Activated naive CD4-positive, alpha-beta T cell treated with anti-CD3 and anti-CD28 coated beads for 36 hours (primary cell): ENCODE results near the gene GRAP2. TPM values are rescaled to one million over a fixed set of nuclear protein-coding genes. Genes with fewer than 3 reads are reported as not detected.
"Not testable (repeated sequence)": the region's sequence is repeated elsewhere in the genome, so short reads cannot be mapped to it uniquely, and the experiment has no call there.

Experiments used
- CTCF ChIA-PET: fragments of 350-600 bp; sonication (Branson Sonifier 250); formaldehyde crosslinking; loops from one replicate; lab custom pipeline; 2021; ENCODE audit warnings: antibody characterized with exemption; lab: Charles Lee
- DNase-seq: peaks from one replicate; pipeline ENCODE4 v3.0.0-alpha.2; 2020
- H3K27ac Mint-ChIP-seq: one replicate; pipeline ENCODE4 v1.8.0; 2021; ENCODE audit warnings: mild to moderate bottlenecking, mixed read lengths
- H3K27me3 Mint-ChIP-seq: one replicate; pipeline ENCODE4 v1.8.0; 2021; ENCODE audit warnings: low read depth, mixed read lengths
- H3K36me3 Mint-ChIP-seq: one replicate; pipeline ENCODE4 v1.8.0; 2021; ENCODE audit warnings: low read depth, mixed read lengths
- H3K4me1 Mint-ChIP-seq: one replicate; pipeline ENCODE4 v1.8.0; 2021; ENCODE audit warnings: low read depth, mixed read lengths
- H3K4me3 Mint-ChIP-seq: one replicate; pipeline ENCODE4 v1.8.0; 2021; ENCODE audit warnings: mild to moderate bottlenecking, moderate library complexity, mixed read lengths
- H3K9me3 Mint-ChIP-seq: one replicate; pipeline ENCODE4 v1.8.0; 2021; ENCODE audit warnings: mixed read lengths
- intact Hi-C: fragments of 100-400 bp; cut with micrococcal nuclease; formaldehyde crosslinking; loops from one replicate; pipeline ENCODE4 v1.15.1; 2023
- total RNA-seq, 2 experiments: library from RNA; stranded (reverse); gene quantifications; one replicate each; pipeline ENCODE4 v1.2.3, GENCODE V29; 2021

The GRAP2 gene
- total RNA-seq, 2 experiments from 2014 or later = 25.5 to 29.4 TPM

- CTCF ChIA-PET, DNase-seq, H3K27ac Mint-ChIP-seq, H3K4me3 Mint-ChIP-seq, H3K9me3 Mint-ChIP-seq, H3K36me3 Mint-ChIP-seq, H3K27me3 Mint-ChIP-seq, intact Hi-C loops: not testable (repeated sequence)
- peaks cover 27% of the 10 kb centered on the region for H3K4me1 Mint-ChIP-seq
These were observed 25.6 kb upstream of the GRAP2 start for GRCh38 chr22:39875176-39875885.

- DNase-seq = no peak
- H3K9me3 Mint-ChIP-seq = no peaks in the 10 kb centered on the region
- CTCF ChIA-PET = no interaction called here
- intact Hi-C loops = no loop called here
- H3K4me1 Mint-ChIP-seq = peaks cover 27% of the 10 kb centered on the region
- H3K27me3 Mint-ChIP-seq = no peaks in the 10 kb centered on the region
- H3K36me3 Mint-ChIP-seq = no peaks in the 10 kb centered on the region
- H3K4me3 Mint-ChIP-seq = no peak overlapping the region
- no peak overlapping the region for H3K27ac Mint-ChIP-seq
These were observed 23.6 kb upstream of the GRAP2 start for GRCh38 chr22:39877079-39877845.

- Mint-ChIP-seq H3K27me3 (no peaks in the 10 kb centered on the region), H3K36me3 (no peaks in the 10 kb centered on the region), H3K9me3 (no peaks in the 10 kb centered on the region), H3K4me3 (no peak overlapping the region), H3K4me1 (peaks cover 13% of the 10 kb centered on the region), H3K27ac (no peak overlapping the region)
- CTCF ChIA-PET = no interaction called here
- DNase-seq = no peak
- intact Hi-C loops = no loop called here
These were observed 20.2 kb upstream of the GRAP2 start for GRCh38 chr22:39880722-39881121.

- intact Hi-C loops = no loop called here
- Mint-ChIP-seq H3K9me3 (no peaks in the 10 kb centered on the region), H3K27ac (no peak overlapping the region), H3K4me1 (peaks cover 6% of the 10 kb centered on the region), H3K36me3 (no peaks in the 10 kb centered on the region), H3K4me3 (no peak overlapping the region), H3K27me3 (no peaks in the 10 kb centered on the region)
- CTCF ChIA-PET = no interaction called here
- no peak for DNase-seq
These were observed 17.8 kb upstream of the GRAP2 start for GRCh38 chr22:39883057-39883456.

- H3K4me3 Mint-ChIP-seq, H3K36me3 Mint-ChIP-seq, H3K4me1 Mint-ChIP-seq, CTCF ChIA-PET, H3K27ac Mint-ChIP-seq, H3K9me3 Mint-ChIP-seq, DNase-seq, H3K27me3 Mint-ChIP-seq: not testable (repeated sequence)
- intact Hi-C loops = loop anchor here (10.0 kb wide), 1 partner anchor 125 kb away; no protein-coding TSS in a partner anchor
These were observed 11.0 kb upstream of the GRAP2 start for GRCh38 chr22:39889924-39890323.

- CTCF ChIA-PET = interaction anchor here (0.6 kb wide), 1 partner anchor 147 kb away, joined by 7 read pairs; no protein-coding TSS in a partner anchor
- Mint-ChIP-seq H3K4me3 (no peak within 1 kb of the TSS), H3K27ac (no peak within 1 kb of the TSS), H3K27me3 (no peaks in the 10 kb centered on the region), H3K9me3 (no peaks in the 10 kb centered on the region), H3K4me1 (peaks cover 9% of the 10 kb centered on the region), H3K36me3 (no peaks in the 10 kb centered on the region)
- no peak for DNase-seq
- intact Hi-C loops = loop anchor here (10.0 kb wide), 1 partner anchor 121 kb away; no protein-coding TSS in a partner anchor
These were observed 7.4 kb upstream of the GRAP2 start, which contains the start of gene ENTHD1 for GRCh38 chr22:39893526-39893925. Gene ENTHD1, minus strand, starts transcription at chr22:39893760. Its CDS starts 6,012 bp downstream, at chr22:39887748.

- peaks cover 15% of the 10 kb centered on the region for H3K4me1 Mint-ChIP-seq
These were observed 6.3 kb upstream of the GRAP2 start for GRCh38 chr22:39894554-39895092.

GRCh38 chr22:39895682-39896081 is 5.2 kb upstream of the GRAP2 start:
- H3K36me3 Mint-ChIP-seq = no peaks in the 10 kb centered on the region
- CTCF ChIA-PET = no interaction called here
- intact Hi-C loops = loop anchor here (10.0 kb wide), 1 partner anchor 119 kb away; no protein-coding TSS in a partner anchor
- H3K4me1 Mint-ChIP-seq = peaks cover 24% of the 10 kb centered on the region
- no peaks in the 10 kb centered on the region for H3K27me3 Mint-ChIP-seq
- H3K4me3 Mint-ChIP-seq = no peak overlapping the region
- no peaks in the 10 kb centered on the region for H3K9me3 Mint-ChIP-seq
- no peak overlapping the region for H3K27ac Mint-ChIP-seq
- DNase-seq = no peak

More at GRCh38 chr22:39894554-39895092, 6.3 kb upstream of the GRAP2 start:
- intact Hi-C loops = loop anchor here (10.0 kb wide), 1 partner anchor 120 kb away; no protein-coding TSS in a partner anchor
- no peak for DNase-seq
- H3K4me3 Mint-ChIP-seq = no peak overlapping the region
- CTCF ChIA-PET = no interaction called here
- H3K27me3 Mint-ChIP-seq = no peaks in the 10 kb centered on the region
- H3K27ac Mint-ChIP-seq = no peak overlapping the region
- no peaks in the 10 kb centered on the region for H3K9me3 Mint-ChIP-seq
- no peaks in the 10 kb centered on the region for H3K36me3 Mint-ChIP-seq

- no peak overlapping the region for H3K4me3 Mint-ChIP-seq
- H3K9me3 Mint-ChIP-seq = no peaks in the 10 kb centered on the region
- no peak for DNase-seq
- H3K27ac Mint-ChIP-seq = no peak overlapping the region
- intact Hi-C loops = loop anchor here (10.0 kb wide), 1 partner anchor 118 kb away; no protein-coding TSS in a partner anchor
- CTCF ChIA-PET = interaction anchor here (1.2 to 1.3 kb wide), 2 partner anchors 22 to 128 kb away, joined by 3 to 10 read pairs; no protein-coding TSS in a partner anchor
- H3K27me3 Mint-ChIP-seq = no peaks in the 10 kb centered on the region
- H3K4me1 Mint-ChIP-seq = peaks cover 27% of the 10 kb centered on the region
- H3K36me3 Mint-ChIP-seq = no peaks in the 10 kb centered on the region
These were observed 4.4 kb upstream of the GRAP2 start for GRCh38 chr22:39896313-39896996.

- no peak for DNase-seq
- Mint-ChIP-seq H3K9me3 (no peaks in the 10 kb centered on the region), H3K4me3 (no peak overlapping the region), H3K36me3 (peaks cover 5% of the 10 kb centered on the region), H3K4me1 (peaks cover 18% of the 10 kb centered on the region), H3K27me3 (no peaks in the 10 kb centered on the region), H3K27ac (no peak overlapping the region)
- intact Hi-C loops = loop anchor here (10.0 kb wide), 1 partner anchor 117 kb away; no protein-coding TSS in a partner anchor
- CTCF ChIA-PET = interaction anchor here (1.3 kb wide), 1 partner anchor 24 kb away, joined by 3 read pairs; no protein-coding TSS in a partner anchor
These were observed 3.0 kb upstream of the GRAP2 start for GRCh38 chr22:39897841-39898240.

GRCh38 chr22:39898997-39899396 is 1.9 kb upstream of the GRAP2 start:
- Mint-ChIP-seq H3K27me3 (no peaks in the 10 kb centered on the region), H3K4me3 (no peak overlapping the region), H3K9me3 (no peaks in the 10 kb centered on the region), H3K36me3 (peaks cover 5% of the 10 kb centered on the region), H3K27ac (peak overlapping the region; percentile 39), H3K4me1 (peaks cover 18% of the 10 kb centered on the region)
- no peak for DNase-seq
- intact Hi-C loops = loop anchor here (10.0 kb wide), 1 partner anchor 116 kb away; no protein-coding TSS in a partner anchor
- CTCF ChIA-PET = interaction anchor here (0.6 kb wide), 1 partner anchor 126 kb away, joined by 3 read pairs; no protein-coding TSS in a partner anchor
